GM19452 (cell line): ENCODE results near the gene RPLP2.

Source experiments
- ATAC-seq: cut with Tn5 transposase; IDR thresholded peaks from one replicate; pipeline ENCODE4 v1.9.1; 2021; ENCODE audit not compliant: unreplicated experiment

RPLP2 gene

GRCh38 chr11:846496-847098 lies 36.8 kb downstream of the RPLP2 start:
- ATAC-seq = no peak

- no peak for ATAC-seq
These were observed 38.1 kb downstream of the RPLP2 start for GRCh38 chr11:847876-848275.

GRCh38 chr11:848380-848931 lies 38.7 kb downstream of the RPLP2 start:
- no peak for ATAC-seq

GRCh38 chr11:849104-849824 lies 39.5 kb downstream of the RPLP2 start:
- ATAC-seq = no peak

- ATAC-seq = no peak
These were observed 40.4 kb downstream of the RPLP2 start for GRCh38 chr11:849951-850774.

- ATAC-seq = no peak
These were observed 41.3 kb downstream of the RPLP2 start for GRCh38 chr11:850775-851763.

GRCh38 chr11:852762-853161 lies 43.0 kb downstream of the RPLP2 start:
- no peak for ATAC-seq

GRCh38 chr11:853682-854448 lies 44.1 kb downstream of the RPLP2 start:
- no peak for ATAC-seq

- ATAC-seq = no peak
These were observed 45.0 kb downstream of the RPLP2 start for GRCh38 chr11:854601-855329.

- no peak for ATAC-seq
These were observed 45.5 kb downstream of the RPLP2 start for GRCh38 chr11:855330-855674.

GRCh38 chr11:855796-856195 lies 46.0 kb downstream of the RPLP2 start:
- ATAC-seq = no peak

- no peak for ATAC-seq
These were observed 46.6 kb downstream of the RPLP2 start for GRCh38 chr11:856397-856796.

- ATAC-seq = no peak
These were observed 48.4 kb downstream of the RPLP2 start for GRCh38 chr11:858053-858761.

GRCh38 chr11:858762-859339 lies 49.1 kb downstream of the RPLP2 start:
- ATAC-seq = no peak

- no peak for ATAC-seq
These were observed 49.8 kb downstream of the RPLP2 start for GRCh38 chr11:859394-860131.

GRCh38 chr11:860234-861104 lies 50.7 kb downstream of the RPLP2 start:
- no peak for ATAC-seq

GRCh38 chr11:861105-861479 lies 51.3 kb downstream of the RPLP2 start:
- no peak for ATAC-seq
